ENCODE data around the gene RNASE7.
A peak's percentile ranks its signal among the peaks of the same experiment; 100 is the strongest.

Gene RNASE7

GRCh38 chr14:21069388-21070082 is 27.4 kb downstream of the RNASE7 start:
- no peak for DNase-seq

DNA sequence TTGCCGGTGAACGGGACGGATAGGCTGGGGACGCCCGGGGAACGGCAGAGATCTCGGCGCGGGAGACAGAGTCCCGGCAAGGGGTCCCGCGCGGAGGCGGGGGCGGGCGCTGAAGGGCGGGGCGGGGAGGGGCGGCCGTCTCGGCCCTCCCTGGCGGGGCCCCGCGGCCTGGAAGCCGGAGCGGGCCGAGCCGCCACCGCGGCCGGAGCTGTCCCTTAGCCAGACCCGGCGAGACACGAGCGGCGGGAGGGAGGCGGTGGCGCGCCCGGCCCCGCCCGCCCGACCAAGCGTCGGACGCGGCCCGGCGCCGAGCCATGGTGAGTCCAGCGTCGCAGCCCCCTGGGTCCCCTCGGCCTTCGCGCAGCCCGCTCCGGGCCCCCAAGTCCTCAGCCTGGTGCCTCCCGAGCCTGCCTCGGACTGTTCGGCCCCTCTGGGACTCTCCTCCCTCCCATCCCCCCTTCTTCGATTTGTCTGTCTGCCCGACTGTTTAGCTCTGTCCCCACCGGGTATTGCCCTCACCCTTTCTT is 28.0 kb downstream of the RNASE7 start, which contains the start of gene ARHGEF40:
TSS of gene ARHGEF40 (plus strand) at position 222 of the 527 bp plus-strand sequence. CDS start at position 315, 93 bp downstream.
- no peak for DNase-seq

GRCh38 chr14:21070610-21071224 is 28.6 kb downstream of the RNASE7 start:
- no peak for DNase-seq

GRCh38 chr14:21071225-21072030 is 29.3 kb downstream of the RNASE7 start:
- peak; percentile 41 for DNase-seq

DNA sequence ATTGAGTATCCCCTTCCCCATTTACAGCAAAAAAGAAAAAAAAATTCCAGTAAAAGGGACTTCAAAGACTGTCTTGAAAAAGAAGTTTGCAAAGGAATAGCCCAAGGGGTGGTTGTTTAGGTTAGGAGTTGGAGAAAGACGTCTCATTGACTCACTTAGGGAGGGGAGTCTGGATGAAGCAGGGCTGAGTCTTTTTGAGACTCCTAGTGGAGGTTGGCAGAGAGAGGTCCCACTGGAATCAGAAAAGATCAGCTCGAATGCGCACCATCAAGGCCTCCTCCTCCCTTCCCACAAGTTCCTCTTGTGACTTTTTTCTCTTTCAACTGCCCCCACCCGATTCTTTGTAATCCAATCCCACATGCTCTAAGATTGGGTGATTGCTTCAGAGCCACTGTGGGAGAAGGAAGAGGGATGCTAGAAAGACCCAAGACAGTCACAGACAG is 29.9 kb downstream of the RNASE7 start:
- no peak for DNase-seq

DNA sequence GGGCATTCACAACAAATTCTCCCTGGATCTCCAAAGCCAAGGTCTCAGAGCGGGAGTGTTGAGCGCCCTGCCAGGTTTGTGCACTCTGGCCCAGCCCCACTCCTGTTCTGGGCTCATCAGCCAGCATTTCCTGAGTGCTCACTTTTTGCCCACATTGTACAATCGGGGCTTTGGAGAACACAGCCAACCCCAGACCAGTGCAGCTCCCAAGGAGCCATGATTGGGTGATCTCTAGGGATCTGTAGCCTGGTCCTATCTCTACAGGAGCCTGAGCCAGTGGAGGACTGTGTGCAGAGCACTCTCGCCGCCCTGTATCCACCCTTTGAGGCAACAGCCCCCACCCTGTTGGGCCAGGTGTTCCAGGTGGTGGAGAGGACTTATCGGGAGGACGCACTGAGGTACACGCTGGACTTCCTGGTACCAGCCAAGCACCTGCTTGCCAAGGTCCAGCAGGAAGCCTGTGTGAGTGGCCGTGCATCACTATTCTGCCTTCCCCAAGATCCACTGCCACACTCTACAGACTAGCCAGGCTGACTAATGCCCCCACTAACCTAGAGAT is 30.7 kb downstream of the RNASE7 start:
- no peak for DNase-seq

DNA sequence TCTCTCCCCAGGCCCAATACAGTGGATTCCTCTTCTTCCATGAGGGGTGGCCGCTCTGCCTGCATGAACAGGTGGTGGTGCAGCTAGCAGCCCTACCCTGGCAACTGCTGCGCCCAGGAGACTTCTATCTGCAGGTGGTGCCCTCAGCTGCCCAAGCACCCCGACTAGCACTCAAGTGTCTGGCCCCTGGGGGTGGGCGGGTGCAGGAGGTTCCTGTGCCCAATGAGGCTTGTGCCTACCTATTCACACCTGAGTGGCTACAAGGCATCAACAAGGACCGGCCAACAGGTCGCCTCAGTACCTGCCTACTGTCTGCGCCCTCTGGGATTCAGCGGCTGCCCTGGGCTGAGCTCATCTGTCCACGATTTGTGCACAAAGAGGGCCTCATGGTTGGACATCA is 31.8 kb downstream of the RNASE7 start:
- no peak for DNase-seq

- DNase-seq, result no peak
Observed at GRCh38 chr14:21074398-21075272, 32.5 kb downstream of the RNASE7 start.

DNA sequence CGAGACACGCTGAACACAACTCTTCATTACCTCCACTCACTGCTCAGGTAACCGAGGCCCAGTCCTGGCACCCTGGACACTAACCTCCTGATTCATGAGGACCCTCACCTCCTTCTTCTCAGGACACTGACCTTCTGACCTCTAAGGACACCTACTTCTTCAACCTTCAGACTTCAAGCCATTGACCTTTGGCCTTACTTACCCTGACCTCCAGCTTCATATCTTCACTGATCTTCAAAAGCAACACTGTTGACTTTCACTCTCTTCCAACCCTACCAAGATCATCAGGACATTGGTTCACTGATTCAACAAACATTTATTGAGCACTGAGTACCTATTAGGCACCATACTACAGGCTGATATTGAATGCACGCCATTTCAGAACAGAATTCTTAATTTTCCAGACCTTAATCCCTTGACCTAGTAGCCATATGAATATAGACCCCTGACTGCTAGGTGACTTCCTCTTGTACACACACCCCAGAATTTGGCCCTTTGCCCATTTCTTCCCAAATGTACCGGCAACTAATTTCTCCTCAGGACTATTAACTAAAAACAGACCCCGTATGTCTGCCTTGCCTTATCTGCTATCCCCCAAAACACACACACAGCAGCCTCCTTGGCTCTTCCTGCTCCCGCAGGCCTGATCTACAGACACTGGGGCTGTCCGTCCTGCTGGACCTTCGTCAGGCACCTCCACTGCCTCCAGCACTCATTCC is 33.7 kb downstream of the RNASE7 start:
- DNase-seq, result no peak

DNA sequence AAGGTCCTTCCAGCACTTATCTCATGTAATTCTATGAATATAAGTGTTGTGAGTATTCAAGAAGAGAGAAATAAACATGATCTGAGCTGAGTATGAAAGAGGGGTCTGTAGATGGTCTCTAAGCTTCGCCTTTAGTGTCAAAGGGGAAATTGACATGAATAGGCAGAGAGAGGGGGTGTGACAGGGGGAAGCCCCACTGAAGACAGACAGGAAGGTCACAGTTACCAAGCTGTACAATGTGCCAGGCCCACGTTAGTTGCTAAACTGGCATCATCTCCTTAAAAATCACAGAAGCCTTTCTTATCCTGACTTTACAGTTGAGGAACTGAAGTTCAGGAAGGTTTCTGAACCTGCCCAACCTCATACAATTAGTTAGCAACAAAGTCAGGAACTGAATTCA is 35.5 kb downstream of the RNASE7 start:
- no peak for DNase-seq

GRCh38 chr14:21078287-21078686 is 36.1 kb downstream of the RNASE7 start:
- DNase-seq, result no peak

- no peak for DNase-seq
Observed at GRCh38 chr14:21078726-21079125, 36.6 kb downstream of the RNASE7 start.

DNA sequence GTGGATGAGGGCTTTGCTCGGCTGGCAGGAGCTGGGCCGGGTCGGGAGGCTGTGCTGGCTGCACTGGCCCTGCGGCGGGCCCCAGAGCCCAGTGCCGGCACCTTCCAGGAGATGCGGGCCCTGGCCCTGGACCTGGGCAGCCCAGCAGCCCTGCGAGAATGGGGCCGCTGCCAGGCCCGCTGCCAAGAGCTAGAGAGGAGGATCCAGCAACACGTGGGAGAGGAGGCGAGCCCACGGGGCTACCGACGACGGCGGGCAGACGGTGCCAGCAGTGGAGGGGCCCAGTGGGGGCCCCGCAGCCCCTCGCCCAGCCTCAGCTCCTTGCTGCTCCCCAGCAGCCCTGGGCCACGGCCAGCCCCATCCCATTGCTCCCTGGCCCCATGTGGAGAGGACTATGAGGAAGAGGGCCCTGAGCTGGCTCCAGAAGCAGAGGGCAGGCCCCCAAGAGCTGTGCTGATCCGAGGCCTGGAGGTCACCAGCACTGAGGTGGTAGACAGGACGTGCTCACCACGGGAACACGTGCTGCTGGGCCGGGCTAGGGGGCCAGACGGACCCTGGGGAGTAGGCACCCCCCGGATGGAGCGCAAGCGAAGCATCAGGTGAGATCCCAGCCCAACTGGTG is 39.5 kb downstream of the RNASE7 start:
- DNase-seq, result no peak

DNA sequence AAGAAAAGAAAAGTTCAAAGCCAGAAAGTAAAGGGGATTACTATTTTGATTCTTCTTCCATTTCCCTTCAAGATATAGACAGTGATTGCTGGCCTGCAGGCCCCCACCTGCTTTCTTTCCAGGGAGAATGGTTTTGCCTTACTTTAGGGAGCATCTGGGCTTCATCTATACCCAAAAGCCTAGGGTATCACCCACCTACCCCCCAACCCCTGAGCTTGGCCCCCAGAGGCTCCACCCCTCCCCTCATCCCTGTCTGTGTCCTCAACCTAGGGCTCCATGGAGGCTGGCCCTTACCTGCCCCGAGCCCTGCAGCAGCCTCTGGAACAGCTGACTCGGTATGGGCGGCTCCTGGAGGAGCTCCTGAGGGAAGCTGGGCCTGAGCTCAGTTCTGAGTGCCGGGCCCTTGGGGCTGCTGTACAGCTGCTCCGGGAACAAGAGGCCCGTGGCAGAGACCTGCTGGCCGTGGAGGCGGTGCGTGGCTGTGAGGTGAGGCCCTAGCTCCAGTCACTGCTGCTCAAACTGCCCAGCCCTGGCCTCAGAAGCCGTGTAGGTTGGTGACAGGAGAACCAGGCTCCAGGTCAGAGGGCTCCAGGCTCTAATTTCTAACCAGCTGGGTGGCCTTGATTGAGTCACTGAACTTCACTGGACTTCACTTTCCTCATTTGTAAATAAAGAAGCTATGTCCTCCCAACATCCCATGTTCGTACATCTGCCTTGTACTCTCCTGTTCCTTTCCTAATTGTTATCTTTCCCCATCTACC is 41.6 kb downstream of the RNASE7 start:
- no peak for DNase-seq

DNA sequence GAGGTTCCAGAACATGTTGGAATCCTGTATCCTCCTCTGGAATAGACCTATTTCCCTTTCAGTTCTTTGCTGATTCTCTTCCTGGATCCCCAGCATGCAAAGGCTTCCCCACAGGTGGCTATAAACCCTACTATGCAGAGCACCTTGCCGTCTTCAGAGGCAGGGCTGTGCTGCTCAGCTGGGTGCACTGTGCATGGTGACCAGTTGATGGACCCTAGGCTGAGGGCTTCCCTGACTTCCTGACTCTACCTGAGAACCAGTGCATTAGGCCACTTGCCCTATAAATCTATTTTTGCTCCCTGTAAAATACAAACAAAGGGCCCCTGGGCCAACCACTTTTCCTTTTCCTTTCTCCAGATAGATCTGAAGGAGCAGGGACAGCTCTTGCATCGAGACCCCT is 42.2 kb downstream of the RNASE7 start:
- DNase-seq, result no peak

GRCh38 chr14:21084998-21085853 is 43.1 kb downstream of the RNASE7 start:
- DNase-seq, result no peak

GRCh38 chr14:21086908-21087293 is 44.7 kb downstream of the RNASE7 start:
- no peak for DNase-seq

- peak; percentile 55 for DNase-seq
Observed at GRCh38 chr14:21087294-21088091, 45.3 kb downstream of the RNASE7 start.
